GM12878 (cell line): ENCODE results near the gene RBPJL. TPM values are rescaled to one million over a fixed set of nuclear protein-coding genes. Genes with fewer than 3 reads are reported as not detected.

ENCODE experiments used
- ATF3 ChIP-seq: IDR thresholded peaks from 2 replicates; pipeline ENCODE4 v1.6.1; 2011; ENCODE audit warnings: low read depth, mild to moderate bottlenecking, low read length, moderate library complexity, borderline replicate concordance; ENCODE audit errors: extremely low read depth
- BHLHE40 ChIP-seq, 2 experiments: fragments of 450-650 bp in 1 of 2; IDR thresholded peaks; 2 replicates each; pipeline ENCODE4 v1.6.1; 2011 to 2017; ENCODE audit warnings: low read depth in 2 of 2, borderline replicate concordance in 1 of 2, improper control_type of control experiment in 1 of 2, low read length in 1 of 2, mild to moderate bottlenecking in 1 of 2
- HSF1 ChIP-seq: fragments of 150-350 bp; IDR thresholded peaks from 2 replicates; pipeline ENCODE4 v1.6.1; 2014; ENCODE audit warnings: mild to moderate bottlenecking, low read depth, low read length
- LARP7 ChIP-seq: fragments of 450-650 bp; IDR thresholded peaks from 2 replicates; pipeline ENCODE4 v1.6.1; 2017; ENCODE audit warnings: mild to moderate bottlenecking
- MEF2B ChIP-seq: fragments of 450-650 bp; IDR thresholded peaks from 2 replicates; pipeline ENCODE4 v1.6.1; 2018; ENCODE audit warnings: mild to moderate bottlenecking, moderate library complexity; ENCODE audit not compliant: partially characterized antibody, poor library complexity, severe bottlenecking
- MYC ChIP-seq: IDR thresholded peaks from 2 replicates; pipeline ENCODE4 v1.6.1; 2011; ENCODE audit warnings: mild to moderate bottlenecking, low read length, moderate library complexity, inconsistent platforms; ENCODE audit not compliant: insufficient read depth, insufficient replicate concordance, insufficient read length, severe bottlenecking
- NFYA ChIP-seq: IDR thresholded peaks from 2 replicates; pipeline ENCODE4 v1.6.1; 2011; ENCODE audit warnings: low read depth, mild to moderate bottlenecking, low read length, improper control_type of control experiment, borderline replicate concordance
- POLR2A ChIP-seq: IDR thresholded peaks from 2 replicates; pipeline ENCODE4 v1.6.1; 2011; ENCODE audit warnings: low read depth, mild to moderate bottlenecking, low read length
- POU2F2 ChIP-seq: IDR thresholded peaks from 3 replicates; pipeline ENCODE4 v1.6.1; 2011; ENCODE audit warnings: low read depth, mild to moderate bottlenecking, low read length, borderline replicate concordance
- RB1 ChIP-seq: fragments of 450-650 bp; formaldehyde crosslinking; IDR thresholded peaks from 2 replicates; pipeline ENCODE4 v1.6.1; 2017; ENCODE audit warnings: mild to moderate bottlenecking, borderline replicate concordance
- RFX5 ChIP-seq: IDR thresholded peaks from 2 replicates; pipeline ENCODE4 v1.6.1; 2011; ENCODE audit warnings: low read depth, low read length, improper control_type of control experiment
- SKIL ChIP-seq: fragments of 450-650 bp; IDR thresholded peaks from 2 replicates; pipeline ENCODE4 v1.6.1; 2017; ENCODE audit warnings: mild to moderate bottlenecking, low read depth, inconsistent platforms; ENCODE audit not compliant: poor library complexity, severe bottlenecking
- SP1 ChIP-seq: IDR thresholded peaks from one replicate; pipeline ENCODE4 v1.6.1; 2011; ENCODE audit warnings: low read depth, low read length
- SUZ12 ChIP-seq: fragments of 200-600 bp; sonication (generic); IDR thresholded peaks from one replicate; pipeline ENCODE4 v1.6.1; 2018; ENCODE audit warnings: antibody characterized with exemption, mild to moderate bottlenecking; ENCODE audit not compliant: unreplicated experiment
- ZBED1 ChIP-seq: IDR thresholded peaks from 2 replicates; pipeline ENCODE4 v1.6.1; 2016; ENCODE audit warnings: borderline replicate concordance
- ZNF207 ChIP-seq: fragments of 450-650 bp; IDR thresholded peaks from 2 replicates; pipeline ENCODE4 v1.6.1; 2014; ENCODE audit warnings: antibody characterized with exemption, mild to moderate bottlenecking, borderline replicate concordance
- ZNF217 ChIP-seq: fragments of 450-650 bp; IDR thresholded peaks from 2 replicates; pipeline ENCODE4 v1.6.1; 2017; ENCODE audit warnings: antibody characterized with exemption, mild to moderate bottlenecking
- ZSCAN29 ChIP-seq: fragments of 450-650 bp; IDR thresholded peaks from 2 replicates; pipeline ENCODE4 v1.6.1; 2017; ENCODE audit warnings: mild to moderate bottlenecking, moderate library complexity
- polyA plus RNA-seq, 11 experiments: library from polyadenylated mRNA; depleted of rRNA in 4 of 11; unstranded in 6 of 11; stranded (reverse) in 5 of 11; fragments of >200 nt; fragmentation: Nextera tagmentation in 4 of 11; fragmentation: Illumina TruSeq in 1 of 11; extraction: Ambion mirVana in 4 of 11; extraction: Trizol in 1 of 11; gene quantifications; 1 replicate in 1 of 11; 2 replicates in 10 of 11; pipeline versions ENCODE4 v1.2.1 to v1.2.3, GENCODE V29; 2011 to 2016; ENCODE audit warnings: inconsistent platforms in 2 of 11, missing spikeins in 2 of 11, low read depth in 1 of 11
- total RNA-seq, 4 experiments: library from RNA; depleted of rRNA in 3 of 4; stranded (reverse); fragments of >200 nt in 3 of 4; fragmentation: Illumina TruSeq in 1 of 4; extraction: Trizol in 1 of 4; gene quantifications; 2 replicates each; pipeline versions ENCODE4 v1.2.1 to v1.2.3, GENCODE V29; 2013 to 2021
- TF ChIP-seq, protein P1 (sequence below): fragments of 450-650 bp; IDR thresholded peaks from 2 replicates; pipeline ENCODE4 v1.6.1; 2017; ENCODE audit warnings: mild to moderate bottlenecking
- TF ChIP-seq, protein P2 (sequence below), 3 experiments: IDR thresholded peaks in 2 of 3; conservative IDR thresholded peaks in 1 of 3; 2 replicates each; pipeline ENCODE4 v1.5.1; 2011; ENCODE audit warnings: low read depth in 3 of 3, low read length in 3 of 3, mild to moderate bottlenecking in 3 of 3, control low read depth in 2 of 3, moderate library complexity in 2 of 3, inconsistent platforms in 1 of 3, mixed read lengths in 1 of 3; ENCODE audit not compliant: control insufficient read depth in 2 of 3, insufficient read depth in 1 of 3; ENCODE audit errors: extremely low read depth in 1 of 3

The RBPJL gene
- total and polyA plus RNA-seq, 10 of the 15 experiments (the other 5 are each of a cell fraction or from before 2014, with no cell fraction given) = 0.18 TPM; not detected in 9

DNA sequence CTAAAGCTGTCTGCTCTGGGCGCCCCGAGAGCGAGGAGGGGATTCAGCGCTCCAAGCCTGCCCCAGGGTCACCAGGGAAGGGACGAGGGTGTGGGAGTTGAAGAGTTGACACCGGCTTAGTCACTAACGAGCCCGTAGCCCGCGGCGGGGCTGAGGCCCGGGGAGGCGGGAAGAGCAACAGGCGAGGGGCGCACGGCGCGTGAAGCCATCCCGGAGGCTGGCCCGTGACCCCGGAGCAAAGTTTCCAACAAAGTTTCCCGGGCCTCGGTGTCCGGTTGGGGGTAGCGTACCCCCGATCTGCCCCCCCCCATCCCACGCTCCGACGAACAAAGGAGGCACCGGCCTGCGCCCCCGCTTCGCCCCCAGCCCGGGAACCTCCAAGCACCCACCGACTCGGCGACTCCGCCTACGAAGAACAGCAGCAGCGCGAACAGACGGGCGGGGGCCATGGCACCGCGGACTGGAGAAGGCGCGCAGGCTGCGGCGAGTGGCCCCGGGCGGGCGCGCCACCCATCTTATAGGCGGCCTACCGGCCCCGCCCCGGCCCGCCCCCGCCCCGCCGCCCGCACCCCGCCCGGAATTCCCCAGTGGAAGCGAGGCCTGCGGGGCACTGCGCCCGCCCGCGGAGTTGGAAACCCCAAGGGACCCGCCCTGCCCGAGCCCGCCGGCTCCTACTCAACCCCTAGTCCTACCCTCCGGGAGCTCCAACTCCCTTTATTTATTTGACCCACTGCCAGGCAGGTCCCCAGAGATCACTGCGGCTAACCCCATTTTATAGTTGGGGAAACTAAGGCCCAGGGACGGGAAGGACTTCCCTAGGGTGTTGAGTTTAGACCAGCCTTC lies 41.5 kb downstream of the RBPJL start, which contains the start of gene SDC4 (continued):
- no peak for TF ChIP-seq SUZ12
- no peak for TF ChIP-seq MYC
- TF ChIP-seq, protein P1, sequence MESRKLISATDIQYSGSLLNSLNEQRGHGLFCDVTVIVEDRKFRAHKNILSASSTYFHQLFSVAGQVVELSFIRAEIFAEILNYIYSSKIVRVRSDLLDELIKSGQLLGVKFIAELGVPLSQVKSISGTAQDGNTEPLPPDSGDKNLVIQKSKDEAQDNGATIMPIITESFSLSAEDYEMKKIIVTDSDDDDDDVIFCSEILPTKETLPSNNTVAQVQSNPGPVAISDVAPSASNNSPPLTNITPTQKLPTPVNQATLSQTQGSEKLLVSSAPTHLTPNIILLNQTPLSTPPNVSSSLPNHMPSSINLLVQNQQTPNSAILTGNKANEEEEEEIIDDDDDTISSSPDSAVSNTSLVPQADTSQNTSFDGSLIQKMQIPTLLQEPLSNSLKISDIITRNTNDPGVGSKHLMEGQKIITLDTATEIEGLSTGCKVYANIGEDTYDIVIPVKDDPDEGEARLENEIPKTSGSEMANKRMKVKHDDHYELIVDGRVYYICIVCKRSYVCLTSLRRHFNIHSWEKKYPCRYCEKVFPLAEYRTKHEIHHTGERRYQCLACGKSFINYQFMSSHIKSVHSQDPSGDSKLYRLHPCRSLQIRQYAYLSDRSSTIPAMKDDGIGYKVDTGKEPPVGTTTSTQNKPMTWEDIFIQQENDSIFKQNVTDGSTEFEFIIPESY = no peak
- TF ChIP-seq SP1 = no peak
- no peak for TF ChIP-seq ZNF207
- TF ChIP-seq HSF1 = no peak
- peak in 1 of 2 experiments; percentile 31; a peak in 1 of 4 replicates for TF ChIP-seq BHLHE40 (IDR thresholded peaks at IDR 0.05; ENCODE audit: borderline replicate concordance in 1 of 2, low read depth in 2 of 2, low read length in 1 of 2)
- TF ChIP-seq RB1 = no peak; the same call in 1 of the 2 replicates
- TF ChIP-seq, protein P2, sequence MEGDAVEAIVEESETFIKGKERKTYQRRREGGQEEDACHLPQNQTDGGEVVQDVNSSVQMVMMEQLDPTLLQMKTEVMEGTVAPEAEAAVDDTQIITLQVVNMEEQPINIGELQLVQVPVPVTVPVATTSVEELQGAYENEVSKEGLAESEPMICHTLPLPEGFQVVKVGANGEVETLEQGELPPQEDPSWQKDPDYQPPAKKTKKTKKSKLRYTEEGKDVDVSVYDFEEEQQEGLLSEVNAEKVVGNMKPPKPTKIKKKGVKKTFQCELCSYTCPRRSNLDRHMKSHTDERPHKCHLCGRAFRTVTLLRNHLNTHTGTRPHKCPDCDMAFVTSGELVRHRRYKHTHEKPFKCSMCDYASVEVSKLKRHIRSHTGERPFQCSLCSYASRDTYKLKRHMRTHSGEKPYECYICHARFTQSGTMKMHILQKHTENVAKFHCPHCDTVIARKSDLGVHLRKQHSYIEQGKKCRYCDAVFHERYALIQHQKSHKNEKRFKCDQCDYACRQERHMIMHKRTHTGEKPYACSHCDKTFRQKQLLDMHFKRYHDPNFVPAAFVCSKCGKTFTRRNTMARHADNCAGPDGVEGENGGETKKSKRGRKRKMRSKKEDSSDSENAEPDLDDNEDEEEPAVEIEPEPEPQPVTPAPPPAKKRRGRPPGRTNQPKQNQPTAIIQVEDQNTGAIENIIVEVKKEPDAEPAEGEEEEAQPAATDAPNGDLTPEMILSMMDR (IDR thresholded peaks at IDR 0.05 in 2 of 3, conservative IDR thresholded peaks at IDR 0.05 in 1 of 3; ENCODE audit: control insufficient read depth in 2 of 3, extremely low read depth in 1 of 3, insufficient read depth in 1 of 3, low read depth in 3 of 3, low read length in 3 of 3) = no peak
- TF ChIP-seq ZBED1 = no peak
- no peak for TF ChIP-seq ATF3
- no peak for TF ChIP-seq RFX5
- no peak for TF ChIP-seq POU2F2
- no peak for TF ChIP-seq ZSCAN29
- TF ChIP-seq NFYA = no peak
- TF ChIP-seq SKIL = no peak
- TF ChIP-seq MEF2B = peak; percentile 71
- TF ChIP-seq ZNF217 = no peak
- TF ChIP-seq LARP7 = 0 out of 2 replicates have a peak, but pooled peaks have one; percentile 29
- peak; percentile 79 for TF ChIP-seq POLR2A
